PFSK-1 (cell line): ENCODE data around the gene ADAMTS10.

Experiments used
- FOXP2 ChIP-seq: optimal IDR thresholded peaks from 2 replicates; pipeline ENCODE3; 2011; ENCODE audit warnings: borderline replicate concordance, control low read depth, inconsistent platforms; ENCODE audit not compliant: insufficient read depth; ENCODE audit errors: extremely low read length, extremely low read depth
- POLR2AphosphoS5 ChIP-seq: IDR thresholded peaks from 2 replicates; pipeline ENCODE4 v1.6.1; 2012; ENCODE audit warnings: low read depth, mild to moderate bottlenecking, control low read depth, low read length, moderate library complexity
- REST ChIP-seq, 2 experiments: IDR thresholded peaks; 2 replicates each; pipeline versions ENCODE4 v1.6.1 to v1.8.0; 2011 to 2012; ENCODE audit warnings: low read depth in 2 of 2, low read length in 2 of 2, control low read depth in 1 of 2, inconsistent platforms in 1 of 2, mild to moderate bottlenecking in 1 of 2, moderate library complexity in 1 of 2; ENCODE audit not compliant: insufficient read depth in 1 of 2
- SIN3A ChIP-seq: IDR thresholded peaks from 2 replicates; pipeline ENCODE4 v1.6.1; 2012; ENCODE audit warnings: mild to moderate bottlenecking, low read length, moderate library complexity, borderline replicate concordance; ENCODE audit not compliant: insufficient read depth
- TAF1 ChIP-seq: IDR thresholded peaks from 2 replicates; pipeline ENCODE4 v1.6.1; 2012; ENCODE audit warnings: low read length, control low read depth, borderline replicate concordance; ENCODE audit not compliant: insufficient read depth

Gene ADAMTS10

GRCh38 chr19:8600064-8600463 lies 10.5 kb downstream of the ADAMTS10 start:
- TF ChIP-seq POLR2AphosphoS5 (no peak), SIN3A (no peak), TAF1 (no peak), REST (IDR thresholded peaks at IDR 0.05; ENCODE audit: insufficient read depth in 1 of 2, low read depth in 2 of 2, low read length in 2 of 2) (no peak), FOXP2 (no peak)

GRCh38 chr19:8596168-8596567 lies 14.3 kb downstream of the ADAMTS10 start:
- no peak for TF ChIP-seq POLR2AphosphoS5
- TF ChIP-seq REST (IDR thresholded peaks at IDR 0.05; ENCODE audit: insufficient read depth in 1 of 2, low read depth in 2 of 2, low read length in 2 of 2): no peak
- TF ChIP-seq TAF1: no peak

- no peak for TF ChIP-seq SIN3A
- no peak for TF ChIP-seq FOXP2
- no peak for TF ChIP-seq POLR2AphosphoS5
- TF ChIP-seq TAF1: no peak
- TF ChIP-seq REST (IDR thresholded peaks at IDR 0.05; ENCODE audit: insufficient read depth in 1 of 2, low read depth in 2 of 2, low read length in 2 of 2): no peak
These were observed 14.9 kb downstream of the ADAMTS10 start for GRCh38 chr19:8595651-8596050.

GRCh38 chr19:8593931-8594330 lies 16.6 kb downstream of the ADAMTS10 start:
- TF ChIP-seq FOXP2 (no peak), POLR2AphosphoS5 (no peak), REST (IDR thresholded peaks at IDR 0.05; ENCODE audit: insufficient read depth in 1 of 2, low read depth in 2 of 2, low read length in 2 of 2) (no peak), SIN3A (no peak), TAF1 (no peak)

- no peak for TF ChIP-seq FOXP2
- TF ChIP-seq TAF1: 0 out of 2 replicates have a peak, but pooled peaks have one; percentile 28
- TF ChIP-seq SIN3A: peak; percentile 43; the same call in 1 of the 2 replicates
- no peak for TF ChIP-seq REST (IDR thresholded peaks at IDR 0.05; ENCODE audit: insufficient read depth in 1 of 2, low read depth in 2 of 2, low read length in 2 of 2)
- peak; percentile 64 for TF ChIP-seq POLR2AphosphoS5
These were observed 18.1 kb downstream of the ADAMTS10 start for GRCh38 chr19:8592231-8593009.
